Omental fat pad (tissue), 4 donors: ENCODE data around the gene ZNF664. TPM values are rescaled to one million over a fixed set of nuclear protein-coding genes. Genes with fewer than 3 reads are reported as not detected.
"Not testable (repeated sequence)": the region's sequence is repeated elsewhere in the genome, so short reads cannot be mapped to it uniquely, and the experiment has no call there.

Source experiments
- ATAC-seq: fragments of 150-250 bp; one replicate; pipeline ENCODE4 v1.9.1; 2016; ENCODE audit warnings: mild to moderate bottlenecking, moderate library complexity; ENCODE audit not compliant: low FRiP score
- DNase-seq: peaks from one replicate; pipeline ENCODE4 v3.0.0-alpha.2; 2019; ENCODE audit warnings: low spot score
- total RNA-seq, 4 donors: library from RNA; depleted of rRNA; stranded (reverse); fragments of >200 nt; gene quantifications; one replicate each; pipeline ENCODE4 v1.1.0, GENCODE V29; 2016
- TF ChIP-seq, protein P1 (sequence below), 3 donors: fragments of 450-650 bp; IDR thresholded peaks; one replicate each; pipeline ENCODE4 v1.5.1; 2016 to 2017; ENCODE audit warnings: antibody characterized with exemption in 3 of 3, mild to moderate bottlenecking in 3 of 3, moderate library complexity in 2 of 3

The ZNF664 gene
- total RNA-seq, 4 donors from 2014 or later, result 61.8 to 96.0 (median 71.5) TPM

DNA sequence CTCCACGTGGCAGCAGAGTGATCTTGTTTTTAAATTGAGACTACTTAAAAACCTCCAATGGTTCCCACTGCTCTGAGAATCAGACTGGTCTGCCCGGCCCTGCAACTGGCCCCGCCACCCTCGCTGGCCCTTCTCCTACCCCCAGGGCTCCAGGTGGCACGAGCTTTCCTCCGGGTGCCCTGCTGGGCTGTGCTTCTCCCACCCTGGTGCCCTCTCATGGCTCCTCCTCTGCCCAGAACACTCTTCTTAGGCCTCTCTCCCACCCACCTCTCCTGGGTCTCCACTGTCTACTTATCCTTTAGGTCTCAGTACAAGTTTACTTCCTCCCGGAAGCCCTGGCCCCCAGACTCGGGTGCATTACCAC, 26.9 kb upstream of the ZNF664 start:
- TF ChIP-seq, protein P1, sequence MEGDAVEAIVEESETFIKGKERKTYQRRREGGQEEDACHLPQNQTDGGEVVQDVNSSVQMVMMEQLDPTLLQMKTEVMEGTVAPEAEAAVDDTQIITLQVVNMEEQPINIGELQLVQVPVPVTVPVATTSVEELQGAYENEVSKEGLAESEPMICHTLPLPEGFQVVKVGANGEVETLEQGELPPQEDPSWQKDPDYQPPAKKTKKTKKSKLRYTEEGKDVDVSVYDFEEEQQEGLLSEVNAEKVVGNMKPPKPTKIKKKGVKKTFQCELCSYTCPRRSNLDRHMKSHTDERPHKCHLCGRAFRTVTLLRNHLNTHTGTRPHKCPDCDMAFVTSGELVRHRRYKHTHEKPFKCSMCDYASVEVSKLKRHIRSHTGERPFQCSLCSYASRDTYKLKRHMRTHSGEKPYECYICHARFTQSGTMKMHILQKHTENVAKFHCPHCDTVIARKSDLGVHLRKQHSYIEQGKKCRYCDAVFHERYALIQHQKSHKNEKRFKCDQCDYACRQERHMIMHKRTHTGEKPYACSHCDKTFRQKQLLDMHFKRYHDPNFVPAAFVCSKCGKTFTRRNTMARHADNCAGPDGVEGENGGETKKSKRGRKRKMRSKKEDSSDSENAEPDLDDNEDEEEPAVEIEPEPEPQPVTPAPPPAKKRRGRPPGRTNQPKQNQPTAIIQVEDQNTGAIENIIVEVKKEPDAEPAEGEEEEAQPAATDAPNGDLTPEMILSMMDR (IDR thresholded peaks at IDR 0.05), result no peak
- ATAC-seq (no peak), DNase-seq (no peak)

GRCh38 chr12:123946516-123947505, 26.2 kb upstream of the ZNF664 start:
- not testable (repeated sequence) for ATAC-seq, DNase-seq

DNA sequence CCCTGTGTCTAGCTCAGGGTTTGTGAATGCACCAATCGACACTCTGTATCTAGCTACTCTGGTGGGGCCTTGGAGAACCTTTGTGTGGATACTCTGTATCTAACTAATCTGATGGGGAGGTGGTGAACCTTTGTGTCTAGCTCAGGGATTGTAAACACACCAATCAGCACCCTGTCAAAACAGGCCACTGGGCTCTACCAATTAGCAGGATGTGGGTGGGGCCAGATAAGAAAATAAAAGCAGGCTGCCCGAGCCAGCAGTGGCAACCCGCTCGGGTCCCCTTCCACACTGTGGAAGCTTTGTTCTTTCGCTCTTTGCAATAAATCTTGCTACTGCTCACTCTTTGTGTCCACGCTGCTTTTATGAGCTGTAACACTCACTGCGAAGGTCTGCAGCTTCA, 25.5 kb upstream of the ZNF664 start:
- not testable (repeated sequence) for DNase-seq, ATAC-seq

DNA sequence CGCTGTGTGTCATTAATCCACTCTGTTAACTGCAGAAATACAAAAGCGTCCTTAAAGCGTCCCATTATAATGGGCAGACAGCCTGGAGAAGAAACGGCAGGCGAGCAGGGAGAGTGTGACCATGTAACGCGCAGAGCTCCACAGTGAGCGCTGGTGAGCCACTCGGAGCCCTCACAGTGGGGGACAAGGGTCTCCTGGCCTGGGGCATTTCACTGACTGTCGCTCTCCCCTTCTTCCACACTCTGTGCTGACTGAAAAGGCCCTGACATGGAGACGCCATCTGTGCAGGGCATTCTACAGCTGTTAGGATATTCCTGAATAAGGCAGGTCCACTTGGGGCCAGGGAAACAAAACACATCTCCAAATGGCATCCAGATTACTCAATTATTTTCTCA, 24.6 kb upstream of the ZNF664 start:
- ATAC-seq, result no peak
- no peak for DNase-seq
- TF ChIP-seq, protein P1 (IDR thresholded peaks at IDR 0.05), result no peak

DNA sequence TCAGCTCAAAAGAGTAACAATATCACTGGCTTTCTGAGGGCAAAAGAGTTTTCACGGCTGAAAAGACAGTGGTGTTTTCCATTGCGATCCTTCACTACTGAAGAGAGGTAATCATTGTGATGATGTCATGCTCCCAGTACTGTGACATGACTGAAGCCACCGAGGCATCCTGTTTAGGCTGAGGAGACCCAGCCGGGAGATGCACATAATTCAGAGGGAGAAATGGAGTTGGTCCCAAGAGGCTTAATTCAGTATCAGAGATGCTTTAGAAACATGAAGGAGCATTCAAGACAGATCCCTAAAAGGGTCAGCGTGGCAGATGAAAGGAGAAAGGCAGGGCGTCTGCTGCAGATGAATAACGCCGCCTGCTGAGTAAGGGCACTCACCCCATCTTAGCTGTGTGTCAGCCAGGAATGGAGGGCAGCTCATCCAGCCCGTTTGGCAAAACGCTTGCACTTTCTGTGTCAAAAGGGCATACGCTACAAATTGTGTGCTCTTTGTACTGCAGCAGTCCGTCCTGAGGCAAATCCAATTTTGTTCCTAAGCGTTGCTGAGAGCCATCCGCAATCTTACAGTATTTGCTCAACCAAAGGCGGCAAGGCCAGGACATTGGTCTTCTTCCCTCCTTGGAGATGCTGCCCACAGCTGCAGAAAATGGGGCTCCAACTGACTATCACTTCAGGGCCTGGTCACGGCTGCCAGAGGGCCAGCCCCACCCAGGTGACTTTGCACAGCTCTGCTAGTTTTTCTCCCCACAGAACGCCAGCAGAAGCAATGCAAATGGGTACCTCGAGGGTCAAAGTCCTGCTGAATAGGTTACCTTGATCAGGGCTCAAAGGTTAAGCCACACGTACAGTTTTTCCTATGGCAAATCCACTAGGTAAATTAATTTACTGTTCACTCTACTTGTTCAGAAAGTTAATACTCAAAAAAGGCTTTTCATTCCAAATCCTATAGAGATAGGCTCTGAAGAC, 23.9 kb upstream of the ZNF664 start:
- TF ChIP-seq, protein P1 (IDR thresholded peaks at IDR 0.05), result no peak
- no peak for DNase-seq
- ATAC-seq, result no peak

DNA sequence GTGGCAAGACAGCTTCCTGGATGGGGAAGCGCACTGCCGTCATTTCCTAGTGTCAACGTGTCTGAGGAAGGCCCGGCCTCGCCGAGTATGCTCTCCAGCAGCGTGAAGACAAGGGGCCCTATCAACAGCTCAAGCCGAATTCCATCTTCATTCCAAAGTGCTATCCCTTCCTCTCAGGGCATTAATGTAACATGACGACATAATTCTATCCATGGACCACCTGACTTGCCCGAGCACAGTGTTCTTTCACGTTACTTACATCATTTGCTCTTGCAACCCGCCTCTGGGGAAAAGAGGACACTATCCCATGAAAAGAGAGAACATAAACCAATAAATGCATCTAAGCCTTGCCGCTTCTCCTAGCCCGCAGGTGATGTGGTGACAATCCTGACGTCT, 23.2 kb upstream of the ZNF664 start:
- DNase-seq (no peak), ATAC-seq (no peak)
- TF ChIP-seq, protein P1 (IDR thresholded peaks at IDR 0.05), result no peak

- TF ChIP-seq, protein P1 (IDR thresholded peaks at IDR 0.05), result no peak
- DNase-seq (no peak), ATAC-seq (no peak)
Measured at GRCh38 chr12:123950476-123951349, 22.3 kb upstream of the ZNF664 start.
